C4-2B (cell line): ENCODE measurements around the gene PRRT3.

Experiments used
- ZFX ChIP-seq: fragments of 450-650 bp; IDR thresholded peaks from 2 replicates; pipeline ENCODE4 v1.6.1; 2017
- TF ChIP-seq, protein P1 (sequence below): fragments of 450-650 bp; conservative IDR thresholded peaks from 2 replicates; pipeline ENCODE4 v1.5.1; 2017; ENCODE audit warnings: mild to moderate bottlenecking

DNA sequence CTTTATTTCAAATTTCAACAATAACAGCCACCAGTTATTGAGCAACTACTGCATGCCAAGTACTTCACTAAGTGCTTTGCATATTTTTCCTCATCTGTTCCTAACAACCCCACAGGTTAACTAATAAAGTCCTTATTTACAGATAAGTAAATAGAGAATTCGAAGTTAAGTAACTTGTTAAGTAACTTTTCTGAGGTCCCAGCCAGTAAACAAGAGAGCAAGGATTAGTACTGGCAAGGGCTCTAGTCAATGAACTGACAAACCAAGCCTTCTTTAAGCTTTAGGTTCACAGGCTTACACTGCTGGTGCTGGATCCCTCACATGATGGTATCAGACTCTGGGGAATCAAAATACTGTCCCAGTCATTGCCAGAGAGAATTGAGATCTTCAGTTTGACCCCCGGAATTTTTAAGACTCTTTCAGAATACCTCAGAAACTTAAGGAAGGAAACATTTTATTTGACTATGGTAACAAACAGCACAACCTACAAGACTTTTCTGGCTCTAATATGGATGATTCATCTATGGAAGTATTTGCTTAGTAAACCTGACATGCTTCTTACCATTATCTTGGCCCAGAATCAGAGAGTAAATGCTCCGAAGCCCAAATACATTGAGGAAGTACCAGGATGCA, 17.9 kb upstream of the PRRT3 start:
- TF ChIP-seq, protein P1, sequence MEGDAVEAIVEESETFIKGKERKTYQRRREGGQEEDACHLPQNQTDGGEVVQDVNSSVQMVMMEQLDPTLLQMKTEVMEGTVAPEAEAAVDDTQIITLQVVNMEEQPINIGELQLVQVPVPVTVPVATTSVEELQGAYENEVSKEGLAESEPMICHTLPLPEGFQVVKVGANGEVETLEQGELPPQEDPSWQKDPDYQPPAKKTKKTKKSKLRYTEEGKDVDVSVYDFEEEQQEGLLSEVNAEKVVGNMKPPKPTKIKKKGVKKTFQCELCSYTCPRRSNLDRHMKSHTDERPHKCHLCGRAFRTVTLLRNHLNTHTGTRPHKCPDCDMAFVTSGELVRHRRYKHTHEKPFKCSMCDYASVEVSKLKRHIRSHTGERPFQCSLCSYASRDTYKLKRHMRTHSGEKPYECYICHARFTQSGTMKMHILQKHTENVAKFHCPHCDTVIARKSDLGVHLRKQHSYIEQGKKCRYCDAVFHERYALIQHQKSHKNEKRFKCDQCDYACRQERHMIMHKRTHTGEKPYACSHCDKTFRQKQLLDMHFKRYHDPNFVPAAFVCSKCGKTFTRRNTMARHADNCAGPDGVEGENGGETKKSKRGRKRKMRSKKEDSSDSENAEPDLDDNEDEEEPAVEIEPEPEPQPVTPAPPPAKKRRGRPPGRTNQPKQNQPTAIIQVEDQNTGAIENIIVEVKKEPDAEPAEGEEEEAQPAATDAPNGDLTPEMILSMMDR = no peak
- no peak for TF ChIP-seq ZFX
